T-helper 17 cell (primary cell): ENCODE data around the gene IL21R. TPM values are rescaled to one million over a fixed set of nuclear protein-coding genes. Genes with fewer than 3 reads are reported as not detected.
A peak's percentile ranks its signal among the peaks of the same experiment; 100 is the strongest.
"Not testable (repeated sequence)": the region's sequence is repeated elsewhere in the genome, so short reads cannot be mapped to it uniquely, and the experiment has no call there.

Experiments
- ATAC-seq: fragments of 150-1000 bp; cut with Tn5 transposase; 2 replicates; pipeline ENCODE4 v1.10.0; 2021; ENCODE audit warnings: mild to moderate bottlenecking, moderate library complexity
- DNase-seq, 3 donors: peaks; one replicate each; pipeline versions ENCODE4 v3.0.0 to v3.0.0-alpha.2; 2020 to 2021
- H3K9me3 ChIP-seq: one replicate; pipeline ENCODE4 v1.7.0; 2013; ENCODE audit warnings: low read length, mild to moderate bottlenecking; ENCODE audit not compliant: control insufficient read depth, poor library complexity, severe bottlenecking
- H3K27ac Mint-ChIP-seq: one replicate; pipeline ENCODE4 v1.8.0; 2022; ENCODE audit warnings: mild to moderate bottlenecking, moderate library complexity, mixed read lengths
- H3K27me3 Mint-ChIP-seq: one replicate; pipeline ENCODE4 v1.8.0; 2022; ENCODE audit warnings: mixed read lengths
- H3K36me3 Mint-ChIP-seq: one replicate; pipeline ENCODE4 v1.8.0; 2022; ENCODE audit warnings: low read depth, mixed read lengths
- H3K4me1 Mint-ChIP-seq: one replicate; pipeline ENCODE4 v1.8.0; 2022; ENCODE audit warnings: mild to moderate bottlenecking, mixed read lengths
- H3K4me3 Mint-ChIP-seq: one replicate; pipeline ENCODE4 v1.8.0; 2022; ENCODE audit warnings: mild to moderate bottlenecking, moderate library complexity, mixed read lengths
- total RNA-seq, 4 donors: library from RNA in 2 of 4; stranded (reverse) in 2 of 4; gene quantifications; one replicate each; pipeline ENCODE4 v1.2.3 and lab custom pipeline; 2022 to 2026

IL21R gene
- total RNA-seq, 2 donors from 2014 or later, result 17.6 to 26.4 TPM

DNA sequence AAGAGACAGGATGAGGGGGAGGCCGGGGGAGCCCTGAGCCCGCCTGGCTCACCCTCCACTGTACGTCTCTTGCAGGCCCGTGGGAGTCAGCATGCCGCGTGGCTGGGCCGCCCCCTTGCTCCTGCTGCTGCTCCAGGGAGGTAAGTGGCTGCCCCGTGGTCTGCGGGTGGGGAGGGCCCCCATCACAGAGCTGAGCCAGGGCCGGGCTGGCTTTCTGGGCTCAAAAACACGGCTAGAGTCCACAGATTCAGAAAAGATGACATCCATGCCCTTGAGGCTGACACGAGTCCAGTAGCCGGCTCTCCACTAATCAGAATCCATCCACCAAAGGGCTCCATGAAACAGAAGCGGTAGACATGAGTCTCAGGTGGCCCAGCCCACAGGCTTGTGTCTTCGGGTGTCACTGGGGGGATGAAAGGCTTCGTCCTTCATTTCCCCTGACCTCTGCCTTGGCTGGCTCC lies 28.0 kb downstream of the IL21R start:
- peaks cover 16% of the 10 kb centered on the region for H3K4me1 Mint-ChIP-seq
- ATAC-seq (no peak), DNase-seq (peak in 1 of 3 donors; percentile 2)
- H3K27ac Mint-ChIP-seq, result no peak overlapping the region
- no peaks in the 10 kb centered on the region for H3K27me3 Mint-ChIP-seq
- peaks cover 2% of the 10 kb centered on the region for H3K36me3 Mint-ChIP-seq
- no peak overlapping the region for H3K4me3 Mint-ChIP-seq
- H3K9me3 ChIP-seq, result no peaks in the 10 kb centered on the region

DNA sequence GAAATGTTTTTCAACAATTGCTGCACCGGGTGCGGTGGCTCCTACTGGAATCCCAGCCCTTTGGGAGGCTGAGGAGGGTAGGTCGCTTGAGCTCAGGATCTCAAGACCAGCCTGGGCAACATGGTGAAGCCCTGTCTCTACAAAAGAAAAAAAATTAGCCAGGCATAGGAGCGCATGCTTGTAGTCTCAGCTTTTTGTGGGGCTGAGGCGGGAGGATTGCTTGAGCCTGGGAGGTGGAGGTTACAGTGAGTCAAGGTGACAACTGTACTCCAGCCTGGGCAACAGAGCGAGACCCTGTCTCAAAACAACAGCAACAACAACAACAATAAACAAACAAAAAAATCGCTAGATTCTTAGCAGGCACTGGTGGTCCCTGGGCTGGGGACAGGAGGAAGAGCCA lies 28.5 kb downstream of the IL21R start:
- no peaks in the 10 kb centered on the region for H3K9me3 ChIP-seq
- Mint-ChIP-seq H3K27me3 (no peaks in the 10 kb centered on the region), H3K4me3 (no peak overlapping the region), H3K36me3 (peaks cover 2% of the 10 kb centered on the region), H3K4me1 (peaks cover 15% of the 10 kb centered on the region), H3K27ac (no peak overlapping the region)
- DNase-seq, result no peak
- no peak for ATAC-seq

DNA sequence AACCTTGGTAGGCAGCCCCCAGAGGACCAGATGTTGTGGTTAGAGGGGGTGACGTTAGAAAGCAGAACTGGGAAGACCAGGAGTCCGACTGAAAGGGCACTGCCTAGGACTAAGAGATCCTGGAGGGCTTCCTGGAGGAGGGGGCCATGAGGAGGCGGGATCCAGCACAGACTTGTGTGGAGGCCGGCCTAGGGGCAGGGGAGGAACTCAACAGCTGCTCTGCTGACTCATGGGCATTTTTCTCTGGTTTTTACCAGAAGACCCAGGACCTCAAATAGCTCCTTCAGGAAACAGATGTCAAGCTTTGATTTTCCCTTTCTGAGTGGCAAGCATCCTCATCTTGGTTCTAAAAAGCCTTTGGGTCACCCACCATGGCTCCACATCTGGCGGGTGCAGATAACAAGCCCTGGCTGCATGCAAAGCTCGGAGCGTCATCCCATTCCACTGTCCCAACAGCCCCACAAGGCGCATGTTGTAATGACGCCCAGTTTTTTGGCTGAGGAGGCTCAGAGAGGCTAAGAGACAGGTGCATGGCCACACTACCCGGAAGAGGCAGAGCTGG lies 29.0 kb downstream of the IL21R start:
- DNase-seq, result no peak
- Mint-ChIP-seq H3K4me1 (peaks cover 14% of the 10 kb centered on the region), H3K27ac (no peak overlapping the region), H3K4me3 (no peak overlapping the region), H3K36me3 (peaks cover 2% of the 10 kb centered on the region), H3K27me3 (no peaks in the 10 kb centered on the region)
- no peaks in the 10 kb centered on the region for H3K9me3 ChIP-seq
- ATAC-seq, result no peak

DNA sequence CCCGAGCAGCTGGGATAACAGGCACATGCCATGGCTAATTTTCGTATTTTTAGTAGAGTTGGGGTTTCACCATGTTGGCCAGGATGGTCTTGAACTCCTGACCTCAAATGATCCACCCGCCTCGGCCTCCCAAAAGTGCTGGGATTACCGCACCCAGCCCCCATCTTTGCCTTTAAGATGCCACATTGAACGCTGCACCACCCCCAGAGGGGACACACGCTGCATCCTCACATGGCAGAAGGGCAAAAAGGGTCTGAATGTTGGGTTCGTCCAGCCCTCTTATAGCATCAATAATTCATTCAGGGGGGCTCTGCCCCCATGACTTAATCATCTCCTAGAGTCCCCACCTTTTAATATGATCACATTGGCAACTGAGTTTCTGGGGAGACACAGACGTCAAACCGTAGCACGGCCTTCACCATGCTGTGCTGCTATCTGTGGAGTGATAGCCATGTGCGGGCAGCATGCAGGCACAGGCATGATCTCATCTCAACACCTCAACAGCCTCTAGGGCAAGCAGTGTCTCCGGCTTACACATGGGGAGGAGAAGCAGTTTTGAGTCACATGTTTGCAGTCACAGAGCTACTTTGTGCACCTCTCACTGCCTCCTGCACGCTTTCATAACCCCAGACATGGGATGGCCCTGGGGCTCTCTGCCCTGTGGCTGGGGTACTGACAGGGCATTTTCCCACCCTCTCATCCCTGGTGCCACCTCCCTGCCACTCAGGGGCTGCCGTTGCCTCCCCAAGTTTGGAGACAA lies 30.0 kb downstream of the IL21R start:
- no peak for ATAC-seq
- peaks cover 9% of the 10 kb centered on the region for H3K4me1 Mint-ChIP-seq
- peaks cover 4% of the 10 kb centered on the region for H3K36me3 Mint-ChIP-seq
- peak in 1 of 3 donors; percentile 1 for DNase-seq
- peak overlapping the region; percentile 71 for H3K27ac Mint-ChIP-seq
- no peak overlapping the region for H3K4me3 Mint-ChIP-seq
- no peaks in the 10 kb centered on the region for H3K27me3 Mint-ChIP-seq
- no peaks in the 10 kb centered on the region for H3K9me3 ChIP-seq

DNA sequence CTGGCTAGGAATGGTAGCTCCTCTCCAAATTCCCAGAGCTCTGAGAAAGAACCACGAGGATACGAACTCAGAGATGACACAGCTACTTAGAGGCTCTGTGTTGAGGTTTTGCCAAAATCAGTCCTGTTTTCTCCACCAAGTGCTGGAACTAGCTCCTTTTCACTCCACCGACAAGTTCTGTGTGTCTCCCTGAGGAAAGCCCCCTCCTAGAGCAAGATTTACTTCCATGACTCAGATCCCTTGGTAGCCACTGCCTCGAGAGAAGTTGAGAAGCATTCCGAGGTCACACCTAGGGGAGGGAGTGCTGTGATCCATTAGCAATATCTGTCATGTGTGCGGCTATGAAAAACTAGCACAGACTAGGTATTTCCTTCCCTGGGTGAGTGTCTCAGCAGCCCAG lies 30.6 kb downstream of the IL21R start:
- ATAC-seq (no peak), DNase-seq (no peak)
- Mint-ChIP-seq H3K4me3 (no peak overlapping the region), H3K4me1 (peaks cover 9% of the 10 kb centered on the region), H3K27me3 (no peaks in the 10 kb centered on the region), H3K27ac (peak overlapping the region; percentile 71), H3K36me3 (peaks cover 4% of the 10 kb centered on the region)
- no peaks in the 10 kb centered on the region for H3K9me3 ChIP-seq

DNA sequence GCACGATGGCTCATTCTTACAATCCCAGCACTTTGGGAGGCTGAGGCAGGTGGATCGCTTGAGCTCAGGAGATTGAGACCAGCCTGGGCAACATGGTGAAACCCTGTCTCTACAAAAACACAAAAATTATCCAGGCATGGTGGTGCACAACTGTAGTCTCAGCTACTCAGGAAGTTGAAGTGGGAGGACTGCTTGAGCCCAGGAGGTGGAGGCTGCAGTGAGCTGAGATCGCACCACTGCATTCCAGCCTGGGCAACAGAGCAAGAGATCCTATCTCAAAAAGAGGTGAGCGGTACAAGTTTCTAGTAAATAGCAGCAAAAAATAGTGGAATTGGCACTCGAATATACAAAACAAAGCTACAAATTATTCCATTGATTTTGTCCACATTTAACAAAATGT lies 31.2 kb downstream of the IL21R start:
- ATAC-seq, H3K36me3 Mint-ChIP-seq, H3K9me3 ChIP-seq, DNase-seq, H3K27me3 Mint-ChIP-seq, H3K4me3 Mint-ChIP-seq, H3K4me1 Mint-ChIP-seq: not testable (repeated sequence)
- peak overlapping the region; percentile 53 for H3K27ac Mint-ChIP-seq

DNA sequence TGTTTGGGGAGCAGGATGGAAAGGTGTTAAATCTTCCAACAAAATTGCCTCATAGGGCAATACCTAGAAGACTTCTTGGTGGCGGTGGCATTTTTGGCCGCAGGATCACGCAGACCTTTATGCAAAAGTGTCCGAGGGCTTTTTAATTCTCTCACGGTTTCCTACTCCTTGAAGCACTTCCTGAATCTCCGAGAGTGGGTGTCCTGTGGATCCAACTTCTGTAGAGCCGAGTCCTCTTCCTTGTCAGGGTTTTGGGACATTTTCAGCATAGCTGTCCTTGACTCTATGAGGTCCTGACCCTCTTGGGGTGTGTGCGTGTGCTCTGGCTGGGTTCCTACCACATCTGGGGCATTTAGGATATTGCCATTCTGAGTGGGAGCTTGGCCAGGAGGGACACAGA lies 31.7 kb downstream of the IL21R start:
- Mint-ChIP-seq H3K4me1 (peaks cover 9% of the 10 kb centered on the region), H3K36me3 (peaks cover 4% of the 10 kb centered on the region), H3K4me3 (no peak overlapping the region), H3K27ac (no peak overlapping the region), H3K27me3 (no peaks in the 10 kb centered on the region)
- ATAC-seq (no peak), DNase-seq (no peak)
- no peaks in the 10 kb centered on the region for H3K9me3 ChIP-seq

DNA sequence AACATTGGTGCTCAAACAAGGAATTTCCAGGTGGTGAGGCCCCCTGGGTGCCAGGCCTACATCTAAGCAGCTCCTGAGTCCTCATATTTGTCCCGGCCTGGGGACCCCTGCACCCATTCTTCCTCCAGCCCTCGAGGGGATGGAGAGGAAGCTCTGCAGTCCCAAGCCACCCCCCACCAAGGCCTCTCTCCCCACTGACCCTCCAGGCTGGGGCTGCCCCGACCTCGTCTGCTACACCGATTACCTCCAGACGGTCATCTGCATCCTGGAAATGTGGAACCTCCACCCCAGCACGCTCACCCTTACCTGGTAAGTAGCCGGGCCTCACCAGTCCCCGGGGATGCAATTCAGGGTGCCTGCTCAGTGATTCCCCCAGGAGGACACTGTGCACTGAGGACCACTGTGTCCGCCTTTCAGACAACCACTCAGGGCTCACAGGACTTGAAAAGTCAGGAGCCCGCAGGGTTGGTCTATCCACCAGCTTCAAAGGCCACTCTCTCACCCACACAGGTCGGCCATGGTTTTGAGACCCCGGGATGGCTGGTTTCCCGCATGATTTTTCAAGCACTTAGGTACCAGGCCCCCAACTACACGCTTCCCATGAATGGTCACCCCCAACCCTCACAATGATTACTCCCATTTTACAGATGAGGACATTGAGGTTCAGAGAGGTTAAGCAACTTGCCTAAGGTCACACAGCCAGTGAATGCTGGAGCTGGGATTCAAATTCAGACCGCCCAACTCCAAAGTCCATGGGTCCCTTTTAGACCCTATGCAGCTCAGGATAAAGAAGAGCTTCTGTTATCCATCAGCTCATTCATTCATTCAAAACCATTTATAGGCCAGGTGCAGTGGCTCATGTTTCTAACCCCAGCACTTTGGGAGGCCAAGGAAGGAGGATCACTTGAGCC lies 32.4 kb downstream of the IL21R start:
- Mint-ChIP-seq H3K36me3 (peaks cover 8% of the 10 kb centered on the region), H3K27ac (peak overlapping the region; percentile 53), H3K4me3 (no peak overlapping the region), H3K27me3 (no peaks in the 10 kb centered on the region), H3K4me1 (peaks cover 10% of the 10 kb centered on the region)
- H3K9me3 ChIP-seq, result no peaks in the 10 kb centered on the region
- DNase-seq (no peak), ATAC-seq (no peak)

DNA sequence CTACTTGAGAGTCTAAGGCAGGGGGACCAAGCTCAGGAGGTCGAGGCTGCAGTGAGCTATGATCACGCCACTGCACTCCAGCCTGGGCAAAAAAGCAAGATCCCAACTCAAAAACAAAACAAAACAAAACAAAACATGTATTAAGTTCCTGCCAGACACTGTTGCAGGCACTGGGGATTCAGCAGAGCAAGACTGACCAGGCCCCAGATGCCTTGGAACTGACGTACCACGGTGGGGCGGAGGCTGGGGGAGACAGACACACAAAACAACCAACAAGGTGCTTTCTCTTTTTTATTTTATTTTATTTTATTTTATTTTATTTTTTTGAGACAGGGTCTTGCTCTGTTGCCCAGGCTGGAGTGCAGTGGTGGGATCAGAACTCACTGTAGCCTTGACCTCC lies 33.2 kb downstream of the IL21R start:
- Mint-ChIP-seq H3K27ac (peak overlapping the region; percentile 14), H3K36me3 (peaks cover 10% of the 10 kb centered on the region)
- H3K4me1 Mint-ChIP-seq, DNase-seq, H3K27me3 Mint-ChIP-seq, H3K4me3 Mint-ChIP-seq, H3K9me3 ChIP-seq, ATAC-seq: not testable (repeated sequence)

DNA sequence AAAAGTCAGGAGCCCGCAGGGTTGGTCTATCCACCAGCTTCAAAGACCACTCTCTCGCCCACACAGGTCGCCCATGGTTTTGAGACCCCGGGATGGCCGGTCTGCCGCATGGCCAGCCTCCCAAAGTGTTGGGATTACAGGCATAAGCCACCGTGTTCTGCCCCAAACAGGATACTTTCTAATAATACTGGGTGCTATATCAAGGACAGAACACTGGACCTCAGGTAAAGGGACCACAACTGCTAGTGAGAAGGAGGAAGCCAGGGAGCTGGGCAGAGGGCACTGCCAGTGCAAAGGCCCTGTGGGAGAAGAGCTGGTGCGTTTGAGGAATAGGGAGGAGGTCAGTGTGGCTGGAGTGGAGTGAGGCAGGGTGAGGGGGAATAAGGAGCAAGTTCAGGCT lies 34.1 kb downstream of the IL21R start:
- ATAC-seq (no peak), DNase-seq (no peak)
- no peaks in the 10 kb centered on the region for H3K27me3 Mint-ChIP-seq
- peaks cover 10% of the 10 kb centered on the region for H3K36me3 Mint-ChIP-seq
- no peak overlapping the region for H3K4me3 Mint-ChIP-seq
- H3K4me1 Mint-ChIP-seq, result peaks cover 10% of the 10 kb centered on the region
- peak overlapping the region; percentile 80 for H3K27ac Mint-ChIP-seq
- no peaks in the 10 kb centered on the region for H3K9me3 ChIP-seq

DNA sequence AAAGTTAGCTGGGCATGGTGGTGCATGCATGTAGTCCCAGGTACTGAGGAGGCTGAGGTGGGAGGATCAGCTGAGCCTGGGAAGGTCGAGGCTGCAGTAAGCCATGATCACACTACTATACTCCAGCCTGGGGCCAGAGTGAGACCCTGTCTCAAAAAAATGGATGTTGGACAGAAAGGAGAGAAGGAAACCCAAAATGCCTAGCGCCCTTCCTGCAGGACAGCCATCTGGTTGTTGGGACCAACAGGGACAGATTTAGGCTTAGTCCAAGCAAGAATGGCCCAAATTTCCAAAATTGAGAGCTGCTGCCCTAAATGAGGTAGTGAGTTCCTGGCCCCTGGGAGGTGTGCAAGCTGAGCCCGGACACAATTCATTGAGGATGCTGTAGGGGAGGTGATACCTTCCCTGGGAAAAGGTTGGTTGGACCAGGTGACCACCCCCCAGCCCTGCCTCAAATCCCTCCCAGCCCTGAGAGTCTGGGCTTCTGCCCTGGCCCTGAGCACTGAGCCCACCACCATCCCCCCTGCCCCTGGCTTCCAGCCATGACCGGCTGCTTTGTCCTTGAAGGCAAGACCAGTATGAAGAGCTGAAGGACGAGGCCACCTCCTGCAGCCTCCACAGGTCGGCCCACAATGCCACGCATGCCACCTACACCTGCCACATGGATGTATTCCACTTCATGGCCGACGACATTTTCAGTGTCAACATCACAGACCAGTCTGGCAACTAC lies 35.1 kb downstream of the IL21R start:
- H3K9me3 ChIP-seq, result no peaks in the 10 kb centered on the region
- peak overlapping the region; percentile 37 for H3K27ac Mint-ChIP-seq
- H3K36me3 Mint-ChIP-seq, result peaks cover 10% of the 10 kb centered on the region
- no peak overlapping the region for H3K4me3 Mint-ChIP-seq
- no peak for DNase-seq
- H3K4me1 Mint-ChIP-seq, result peaks cover 10% of the 10 kb centered on the region
- no peaks in the 10 kb centered on the region for H3K27me3 Mint-ChIP-seq
- no peak for ATAC-seq

DNA sequence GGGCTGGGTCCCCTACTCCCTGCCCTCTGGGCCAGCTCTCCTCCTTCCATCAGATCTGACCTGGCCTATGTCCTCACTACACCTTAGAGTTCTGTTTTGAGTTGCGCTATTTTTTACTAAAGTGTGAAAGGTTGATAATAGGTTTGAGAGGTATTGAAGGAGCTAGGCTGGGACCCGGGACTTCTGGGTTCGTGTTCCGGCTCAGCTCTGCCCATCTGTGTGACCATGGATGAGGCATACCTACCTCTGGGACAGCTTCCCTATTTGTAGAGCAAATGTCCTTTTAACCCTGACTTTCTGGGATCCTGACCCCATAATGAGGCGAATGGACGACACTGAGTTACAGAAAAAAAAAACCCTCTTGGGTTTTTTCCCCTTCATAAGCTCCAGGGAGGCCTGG lies 36.0 kb downstream of the IL21R start:
- H3K36me3 Mint-ChIP-seq, result peaks cover 12% of the 10 kb centered on the region
- DNase-seq (no peak), ATAC-seq (no peak)
- no peaks in the 10 kb centered on the region for H3K27me3 Mint-ChIP-seq
- H3K4me1 Mint-ChIP-seq, result peaks cover 9% of the 10 kb centered on the region
- H3K27ac Mint-ChIP-seq, result peak overlapping the region; percentile 37
- no peaks in the 10 kb centered on the region for H3K9me3 ChIP-seq
- H3K4me3 Mint-ChIP-seq, result no peak overlapping the region
